HG03571 (cell line): ENCODE data around the gene PNPLA7.
"Not testable (repeated sequence)": the region's sequence is repeated elsewhere in the genome, so short reads cannot be mapped to it uniquely, and the experiment has no call there.

ENCODE experiments used
- ATAC-seq: cut with Tn5 transposase; IDR thresholded peaks from one replicate; pipeline ENCODE4 v1.9.1; 2021; ENCODE audit not compliant: unreplicated experiment

Gene PNPLA7

DNA sequence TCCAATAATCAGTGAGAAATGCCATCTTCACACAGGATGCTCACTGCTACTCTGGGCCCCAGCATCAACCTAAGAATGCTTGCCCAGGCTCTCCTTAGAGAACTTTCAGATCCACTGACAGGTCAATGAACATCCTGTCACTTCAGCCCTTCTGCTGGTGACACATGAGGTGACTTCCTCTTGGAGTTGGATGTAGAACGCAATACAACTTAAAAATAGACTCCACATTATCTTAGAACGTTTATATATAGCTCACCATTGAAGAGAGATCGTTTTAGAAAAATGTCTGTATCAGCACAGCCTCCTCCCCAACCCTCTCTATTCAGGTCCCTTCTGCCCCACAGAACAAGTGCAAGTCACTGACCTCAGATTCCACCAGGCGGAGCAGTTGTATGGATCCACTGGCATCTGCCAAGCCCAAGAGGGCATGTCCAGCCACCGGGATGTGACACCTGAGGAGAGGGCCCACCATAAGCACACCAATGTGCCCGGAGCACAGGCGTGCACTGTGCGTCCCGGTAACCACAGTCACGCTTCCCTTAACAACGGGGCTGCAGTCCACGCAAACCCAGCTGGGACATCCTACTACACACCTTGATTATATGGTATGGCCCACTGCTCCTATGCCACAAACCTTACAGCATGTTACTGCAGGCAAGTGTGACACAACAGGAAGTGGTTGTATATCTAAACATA, 25.7 kb upstream of the PNPLA7 start:
- ATAC-seq: no peak

DNA sequence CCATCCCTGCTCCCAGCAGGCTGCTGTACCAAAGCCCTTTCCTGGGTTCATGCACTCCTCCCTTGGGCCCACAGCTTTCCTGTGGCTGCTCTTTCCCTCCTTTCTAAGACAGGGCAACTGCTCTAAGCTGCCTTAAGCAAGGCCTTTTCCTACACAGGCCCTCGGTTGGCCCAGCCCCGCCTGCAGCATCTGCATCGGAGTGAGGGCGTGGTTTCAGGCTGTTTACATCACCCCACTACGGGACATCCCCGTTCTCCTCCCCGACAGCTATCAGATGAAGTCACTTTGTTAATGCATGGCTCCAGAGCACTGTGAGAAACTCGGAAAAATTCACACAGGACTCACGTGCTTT, 25.1 kb upstream of the PNPLA7 start:
- no peak for ATAC-seq

DNA sequence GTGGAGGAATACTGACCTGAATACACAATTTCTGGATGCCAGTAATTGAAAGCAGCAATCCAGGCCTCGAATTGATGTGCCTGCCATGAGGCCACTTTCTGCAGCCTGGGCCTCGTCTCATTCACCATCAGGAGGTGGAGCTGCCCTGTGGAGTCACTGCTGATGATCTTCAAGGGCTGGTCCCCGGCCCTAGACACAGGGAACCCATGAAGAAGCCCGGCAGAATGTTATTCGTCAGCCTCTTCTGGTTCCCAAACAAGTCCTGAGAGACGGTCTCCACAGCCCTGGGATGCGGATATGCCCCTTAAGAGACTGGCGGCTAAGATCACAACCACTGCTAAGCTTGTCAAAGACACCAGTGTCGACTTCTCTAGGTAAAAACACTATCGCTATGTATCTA, 24.0 kb upstream of the PNPLA7 start:
- no peak for ATAC-seq

DNA sequence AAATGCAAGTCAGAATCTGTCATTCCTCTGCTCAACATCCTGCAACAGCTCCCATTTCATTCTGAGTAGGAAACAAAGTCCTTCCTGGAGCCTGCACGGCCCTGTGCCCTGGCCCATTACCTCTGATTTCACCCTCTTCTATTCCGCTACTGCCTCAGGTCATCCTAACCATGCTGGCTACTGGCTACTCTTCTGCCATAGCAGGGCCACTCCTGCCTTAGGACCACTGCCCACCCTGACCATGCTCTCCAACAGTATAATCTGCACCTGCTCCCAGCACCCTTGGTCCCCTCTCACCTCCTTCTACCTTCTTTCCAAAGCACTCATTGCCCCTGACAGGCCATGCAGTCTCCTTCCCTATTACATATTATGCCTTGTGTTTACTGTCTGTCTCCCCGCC, 20.4 kb upstream of the PNPLA7 start:
- ATAC-seq: no peak

DNA sequence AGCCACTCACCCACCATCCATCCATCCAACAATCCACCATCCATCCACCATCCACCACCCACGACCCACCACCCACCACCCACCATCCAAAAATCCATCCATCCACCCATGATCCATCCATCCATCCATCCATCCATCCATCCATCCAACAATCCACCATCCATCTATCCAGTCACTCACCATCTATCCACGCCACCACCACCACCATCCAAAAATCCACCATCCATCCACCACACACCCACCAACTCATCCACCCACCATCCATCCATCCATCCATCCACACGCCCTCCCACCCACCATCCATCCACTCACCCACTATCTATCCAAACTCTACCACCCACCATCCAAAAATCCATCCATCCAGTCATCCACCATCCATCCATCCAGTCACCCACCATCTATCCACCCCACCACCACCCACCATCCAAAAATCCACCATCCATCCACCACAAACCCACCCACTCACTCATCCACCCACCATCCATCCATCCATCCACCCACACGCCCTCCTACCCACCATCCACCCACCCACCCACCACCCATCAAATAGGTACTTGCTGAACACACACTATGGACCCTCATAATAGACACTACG, 19.5 kb upstream of the PNPLA7 start:
- no peak for ATAC-seq

DNA sequence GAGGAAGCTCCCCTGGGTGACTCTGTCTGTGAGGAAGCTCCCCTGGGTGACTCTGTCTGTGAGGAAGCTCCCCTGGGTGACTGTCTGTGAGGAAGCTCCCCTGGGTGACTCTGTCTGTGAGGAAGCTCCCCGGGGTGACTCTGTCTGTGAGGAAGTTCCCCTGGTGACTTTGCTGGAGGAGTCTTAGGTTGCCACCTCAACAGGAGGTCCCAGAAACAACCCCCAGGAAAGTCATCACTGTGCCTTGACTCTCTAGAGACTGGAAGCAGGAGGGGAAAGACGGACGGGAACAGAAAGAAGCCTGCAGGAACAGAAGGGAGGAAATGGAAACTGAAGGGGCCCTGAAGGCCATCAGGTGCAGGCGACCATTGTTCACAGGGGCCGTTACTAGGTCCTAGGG, 18.2 kb upstream of the PNPLA7 start:
- not testable (repeated sequence) for ATAC-seq

DNA sequence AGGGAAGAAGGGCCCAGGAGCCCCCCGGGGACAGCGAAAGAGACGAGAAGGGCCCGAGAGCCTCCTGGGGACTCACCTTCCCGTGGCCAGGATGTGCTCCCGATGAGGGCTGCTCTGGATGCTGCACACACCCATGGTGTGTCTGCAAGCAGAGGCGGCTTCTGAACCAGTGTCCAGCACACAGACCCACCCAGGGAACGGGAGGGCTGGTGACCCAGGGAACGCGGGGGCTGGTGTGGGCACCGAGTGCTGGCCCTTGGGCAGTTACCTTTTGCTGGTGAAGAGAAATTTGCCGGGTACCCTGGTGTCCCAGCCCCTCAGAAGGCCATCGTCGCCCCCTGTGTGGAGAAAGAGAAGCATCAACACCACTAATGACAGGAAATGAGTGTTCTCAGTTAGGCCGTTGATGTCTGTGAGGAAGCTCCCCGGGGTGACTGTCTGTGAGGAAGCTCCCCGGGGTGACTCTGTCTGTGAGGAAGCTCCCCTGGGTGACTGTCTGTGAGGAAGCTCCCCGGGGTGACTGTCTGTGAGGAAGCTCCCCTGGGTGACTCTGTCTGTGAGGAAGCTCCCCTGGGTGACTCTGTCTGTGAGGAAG, 14.7 kb upstream of the PNPLA7 start:
- no peak for ATAC-seq

DNA sequence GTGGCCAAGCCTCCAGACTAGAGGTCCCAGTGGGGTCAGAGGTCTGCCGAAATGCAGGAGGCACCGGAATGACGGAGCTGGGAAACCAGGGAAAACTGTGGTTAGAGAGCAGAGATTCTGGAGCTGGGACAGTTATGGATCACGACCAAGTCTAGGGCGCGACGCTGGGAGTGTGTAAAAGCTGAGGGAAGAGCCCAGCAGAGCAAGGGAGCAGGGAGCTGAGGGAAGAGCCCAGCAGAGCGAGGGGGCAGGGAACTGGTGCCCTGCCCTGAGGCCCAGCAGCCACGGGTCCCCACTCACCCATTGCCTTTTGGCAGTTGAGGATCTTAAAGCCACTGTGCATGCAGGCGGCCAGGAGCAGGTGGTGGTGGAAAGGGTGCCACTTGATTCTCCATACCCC, 13.9 kb upstream of the PNPLA7 start:
- ATAC-seq: no peak

DNA sequence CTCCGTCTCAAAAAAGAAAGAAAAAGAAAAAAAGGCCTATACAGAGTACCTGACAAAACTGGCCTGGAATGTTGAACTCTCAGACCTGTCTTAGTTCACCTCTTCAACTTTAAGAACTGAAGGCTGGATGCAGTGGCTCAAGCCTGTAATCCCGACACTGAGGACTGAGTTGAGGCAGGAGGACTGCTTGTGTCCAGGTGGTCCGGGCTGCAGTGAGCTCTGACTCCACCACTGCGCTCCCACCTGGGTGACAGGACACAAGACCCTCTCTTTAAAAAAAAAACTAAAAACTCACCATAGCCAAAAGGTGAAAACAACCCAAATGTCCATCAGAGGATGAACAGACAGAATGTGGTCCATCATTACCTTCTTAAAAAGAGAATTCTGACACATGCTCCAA, 7.9 kb upstream of the PNPLA7 start:
- ATAC-seq: no peak

DNA sequence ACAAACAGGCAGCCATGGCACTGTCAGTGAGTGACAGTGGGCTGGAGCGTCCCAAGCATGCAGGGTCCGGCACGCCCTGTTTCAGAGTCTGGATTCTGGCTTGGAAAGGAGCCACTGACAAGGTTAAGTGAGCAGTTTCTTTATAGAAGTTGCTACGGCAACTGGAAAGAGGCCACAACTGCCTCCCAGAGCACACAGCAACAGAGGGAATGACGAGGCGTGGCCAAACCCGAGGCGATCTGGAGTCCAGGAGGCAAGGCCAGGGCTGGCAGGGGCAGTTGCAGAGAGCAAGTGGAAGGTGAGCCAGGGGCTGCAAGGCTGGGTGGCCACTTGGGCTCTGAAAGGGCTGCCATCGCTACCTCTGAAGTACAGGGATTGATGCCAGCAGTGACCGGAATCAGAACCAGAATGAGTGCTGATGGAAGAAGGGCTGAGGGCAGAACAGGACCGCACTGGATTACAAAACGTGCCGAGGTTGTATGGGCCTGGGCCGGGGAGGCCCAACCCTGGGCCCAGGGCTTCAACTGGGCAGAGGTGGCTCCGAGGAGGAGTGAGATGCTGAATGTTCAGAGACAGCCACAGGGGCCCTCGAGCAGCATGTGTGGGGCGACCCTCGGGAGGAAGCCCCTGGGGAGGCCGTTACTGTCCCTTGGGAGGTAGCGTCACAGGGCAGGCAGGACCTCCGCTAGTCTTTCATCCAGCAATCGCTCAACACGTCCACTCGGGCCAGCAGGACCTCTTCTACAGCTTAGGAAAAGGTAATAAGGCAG, 6.1 kb upstream of the PNPLA7 start:
- no peak for ATAC-seq

DNA sequence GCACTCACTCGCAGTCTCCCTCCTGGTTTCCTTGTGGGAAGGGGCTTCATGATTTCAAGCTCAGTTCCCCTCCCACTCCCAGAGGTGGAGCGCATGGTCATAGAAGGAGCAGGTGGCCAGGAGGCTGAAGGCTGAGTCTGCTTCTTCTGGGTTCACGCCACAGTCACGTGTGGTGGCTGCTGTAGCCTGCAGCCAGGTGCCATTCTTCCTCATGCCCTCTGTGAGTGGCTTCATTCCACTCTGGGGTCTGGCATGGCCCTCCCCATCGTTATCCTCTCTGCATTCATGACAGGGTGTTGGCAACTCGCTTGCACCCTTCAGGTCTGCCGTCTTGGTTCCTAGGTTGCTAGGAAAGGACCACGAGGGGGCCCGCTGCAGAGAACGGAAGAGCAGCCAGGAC, 5.0 kb upstream of the PNPLA7 start:
- ATAC-seq: no peak

DNA sequence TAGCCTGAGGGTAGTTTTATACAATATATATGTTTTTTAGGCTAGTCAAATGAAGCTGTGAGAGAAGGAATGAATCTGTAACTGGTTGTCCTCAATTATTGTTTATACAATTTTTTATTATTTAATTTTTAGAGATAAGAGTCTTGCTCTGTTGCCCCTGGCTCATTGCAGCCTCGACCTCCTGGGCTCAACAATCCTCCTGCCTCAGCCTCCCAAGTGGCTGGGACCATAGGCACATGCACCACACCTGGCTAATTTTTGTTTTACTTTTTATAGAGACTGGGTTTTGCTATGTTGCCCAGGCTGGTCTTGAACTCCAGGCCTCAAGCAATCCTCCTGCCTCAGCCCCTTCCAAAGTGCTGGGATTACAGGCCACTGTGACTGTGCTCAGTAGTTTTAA, 4.1 kb upstream of the PNPLA7 start:
- no peak for ATAC-seq

DNA sequence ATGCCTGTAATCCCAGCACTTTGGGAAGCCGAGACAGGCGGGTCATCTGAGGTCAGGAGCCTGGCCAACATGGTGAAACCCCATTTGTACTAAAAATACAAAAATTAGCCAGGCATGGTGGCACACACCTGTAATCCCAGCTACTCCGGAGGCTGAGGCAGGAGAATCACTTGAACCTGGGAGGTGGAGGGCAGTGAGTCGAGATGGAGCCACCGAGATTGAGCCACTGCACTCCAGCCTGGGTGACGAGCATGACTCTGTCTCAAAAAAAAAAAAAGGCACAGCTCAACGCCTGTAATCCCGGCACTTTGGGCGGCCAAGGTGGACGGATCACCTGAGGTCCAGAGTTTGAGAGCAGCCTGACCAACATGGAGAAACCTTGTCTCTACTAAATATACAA, 3.5 kb upstream of the PNPLA7 start:
- ATAC-seq: not testable (repeated sequence)

DNA sequence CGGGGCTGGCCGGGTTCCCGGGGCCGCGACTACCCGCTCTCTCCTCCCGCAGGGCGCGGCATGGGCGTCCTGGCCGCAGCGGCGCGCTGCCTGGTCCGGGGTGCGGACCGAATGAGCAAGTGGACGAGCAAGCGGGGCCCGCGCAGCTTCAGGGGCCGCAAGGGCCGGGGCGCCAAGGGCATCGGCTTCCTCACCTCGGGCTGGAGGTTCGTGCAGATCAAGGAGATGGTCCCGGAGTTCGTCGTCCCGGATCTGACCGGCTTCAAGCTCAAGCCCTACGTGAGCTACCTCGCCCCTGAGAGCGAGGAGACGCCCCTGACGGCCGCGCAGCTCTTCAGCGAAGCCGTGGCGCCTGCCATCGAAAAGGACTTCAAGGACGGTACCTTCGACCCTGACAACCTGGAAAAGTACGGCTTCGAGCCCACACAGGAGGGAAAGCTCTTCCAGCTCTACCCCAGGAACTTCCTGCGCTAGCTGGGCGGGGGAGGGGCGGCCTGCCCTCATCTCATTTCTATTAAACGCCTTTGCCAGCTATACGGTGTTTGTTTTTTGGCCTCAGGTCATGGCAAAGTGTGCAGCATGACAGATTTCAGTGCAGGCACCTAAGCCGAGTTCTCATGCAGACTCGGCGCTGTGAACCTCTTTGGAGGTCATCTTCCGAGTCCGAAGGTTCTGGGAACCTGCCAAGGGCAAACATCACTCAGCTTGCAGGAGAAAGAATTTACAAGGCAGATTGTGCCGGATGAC, 2.0 kb upstream of the PNPLA7 start:
- ATAC-seq: peak; percentile 9

DNA sequence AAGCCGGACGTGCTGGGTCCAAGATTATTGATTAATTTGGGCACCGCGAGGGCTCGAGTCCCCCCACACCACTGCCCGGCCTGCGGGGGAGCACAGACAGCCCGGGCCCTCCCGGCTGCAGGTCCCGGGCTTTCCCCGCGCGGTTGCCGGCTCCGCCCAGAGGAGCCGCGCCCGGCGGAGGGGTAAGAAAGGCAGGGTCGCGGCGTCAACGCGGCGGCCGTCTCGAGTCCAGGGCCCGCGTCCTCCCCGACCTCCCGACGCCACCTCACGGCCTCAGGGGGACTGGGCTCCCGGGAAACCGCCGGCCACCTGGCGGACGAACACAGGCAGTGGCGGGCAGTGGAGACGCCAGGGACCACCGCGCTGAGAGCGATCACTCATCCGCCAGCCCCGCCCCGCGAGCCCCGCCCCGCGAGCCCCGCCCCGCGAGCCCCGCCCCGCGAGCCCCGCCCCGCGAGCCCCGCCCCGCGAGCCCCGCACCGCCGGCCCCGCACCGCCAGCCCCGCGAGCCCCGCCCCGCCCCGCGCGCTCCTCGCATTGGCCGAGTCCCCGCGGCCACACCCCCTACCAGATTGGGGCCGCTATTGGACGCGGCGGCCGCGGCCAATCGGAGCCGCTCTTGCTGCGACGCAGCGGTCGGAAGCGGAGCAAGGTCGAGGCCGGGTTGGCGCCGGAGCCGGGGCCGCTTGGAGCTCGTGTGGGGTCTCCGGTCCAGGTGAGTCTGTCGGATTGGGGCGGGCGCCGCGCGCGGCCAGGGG, 1.2 kb upstream of the PNPLA7 start, which contains the start of gene MRPL41:
MRPL41 (plus strand) TSS at position 616 of the 758 bp plus-strand sequence. CDS start 203 bp downstream, outside the sequence.
- ATAC-seq: peak; percentile 70

DNA sequence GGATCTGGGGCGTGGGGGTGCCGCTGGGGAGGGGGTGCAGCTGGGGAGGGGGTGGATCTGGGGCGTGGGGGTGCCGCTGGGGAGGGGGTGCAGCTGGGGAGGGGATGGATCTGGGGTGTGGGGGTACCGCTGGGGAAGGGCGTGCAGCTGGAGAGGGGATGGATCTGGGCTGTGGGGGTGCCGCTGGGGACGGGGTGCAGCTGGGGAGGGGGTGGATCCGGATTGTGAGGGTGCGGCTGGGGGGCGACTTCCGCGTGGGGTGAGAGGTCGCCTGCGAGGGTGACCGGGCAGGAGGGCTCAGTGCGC, 709 bp upstream of the PNPLA7 start:
- not testable (repeated sequence) for ATAC-seq

DNA sequence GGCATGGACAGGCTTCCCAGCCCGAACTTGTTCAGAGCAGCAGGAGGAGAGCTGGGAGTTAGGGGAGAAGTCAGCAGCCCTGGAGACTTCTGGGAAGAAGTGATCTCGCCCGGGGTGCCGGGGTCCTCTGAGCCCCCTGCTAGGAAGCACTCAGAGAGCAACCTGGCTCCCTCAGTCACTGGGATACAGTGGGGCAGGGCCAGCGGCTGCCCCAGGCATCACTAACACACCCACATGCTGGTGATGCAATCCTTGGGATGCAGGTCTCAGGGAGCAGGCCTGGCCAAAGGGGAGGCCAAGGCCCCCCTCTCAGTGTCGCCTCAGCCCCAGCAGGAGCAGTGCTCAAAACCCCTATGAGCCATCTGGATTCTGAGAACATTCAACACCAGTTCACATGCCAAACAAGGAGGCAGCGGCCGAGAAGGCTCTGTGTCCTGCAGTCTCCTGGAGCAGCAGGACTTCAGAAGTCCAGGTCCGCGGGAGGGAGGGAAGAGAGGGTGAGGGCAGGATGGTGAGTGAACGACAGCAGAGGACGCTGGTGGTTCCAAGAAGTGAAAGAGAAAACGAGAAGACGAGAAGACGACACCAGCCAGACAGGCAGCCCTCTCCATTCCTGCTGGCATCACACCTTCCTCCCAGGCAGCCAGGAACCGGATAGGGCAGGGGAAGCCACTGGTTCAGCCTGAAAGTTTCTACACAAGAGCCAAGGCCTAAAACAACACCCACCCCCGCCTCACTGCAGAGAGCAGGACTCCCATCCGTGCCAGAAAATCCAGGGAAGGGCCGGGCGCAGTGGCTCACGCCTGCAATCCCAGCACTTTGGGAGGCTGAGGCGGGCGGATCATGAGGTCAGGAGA, 2.3 kb downstream of the PNPLA7 start:
- no peak for ATAC-seq

DNA sequence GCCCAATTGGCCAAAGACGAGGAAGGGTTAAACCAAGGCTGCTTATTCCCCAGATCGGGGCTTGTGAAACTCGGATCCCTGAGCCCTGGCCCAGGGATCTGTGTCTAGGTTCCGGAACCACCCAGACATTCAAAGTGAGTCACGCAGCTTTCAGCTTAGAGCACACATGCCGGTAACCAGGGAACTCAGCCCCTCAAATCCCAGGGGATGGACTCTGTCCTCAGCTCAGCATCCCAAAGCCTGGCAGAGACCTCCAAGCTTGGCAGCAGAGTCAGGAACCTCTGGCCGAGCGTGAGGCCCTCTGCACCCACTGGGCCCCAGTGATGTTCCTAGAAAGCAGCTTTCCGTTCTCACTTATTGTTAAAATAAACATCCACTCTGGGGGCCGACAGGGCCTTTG, 5.1 kb downstream of the PNPLA7 start:
- ATAC-seq: no peak

DNA sequence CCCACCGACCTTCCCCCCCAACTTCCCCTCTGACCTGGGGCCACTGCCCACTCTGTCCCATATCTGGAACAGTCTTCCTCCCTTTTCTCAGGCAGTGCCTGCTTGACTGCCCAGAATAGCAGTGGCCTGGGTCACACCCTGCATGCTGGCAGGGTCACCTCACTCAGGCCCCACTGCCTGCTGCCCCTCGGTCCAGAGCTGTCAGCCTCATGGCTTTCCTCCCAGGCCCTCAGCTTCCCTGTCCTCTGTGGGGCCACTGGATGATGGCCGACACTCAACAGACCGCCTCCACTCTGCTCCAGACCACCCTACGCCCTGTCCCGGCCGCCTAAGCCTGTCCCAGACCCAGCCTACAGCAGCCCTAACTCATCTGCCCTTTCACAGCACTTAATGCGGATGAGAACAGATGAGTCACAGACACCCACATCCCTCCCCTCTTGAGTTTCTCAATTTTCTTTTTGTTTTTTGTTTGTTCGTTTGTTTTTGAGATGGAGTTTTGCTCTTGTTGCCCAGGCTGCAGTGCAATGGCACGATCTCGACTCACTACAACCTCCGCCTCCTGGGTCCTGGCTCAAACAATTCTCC, 5.9 kb downstream of the PNPLA7 start:
- ATAC-seq: no peak
